Hepatocyte (in vitro differentiated cells): ENCODE results near the gene ZBTB5. TPM values are rescaled to one million over a fixed set of nuclear protein-coding genes. Genes with fewer than 3 reads are reported as not detected.

Experiments used
- DNase-seq: peaks from one replicate; pipeline ENCODE4 v3.0.0-alpha.2; 2016; ENCODE audit warnings: low spot score
- H2AFZ ChIP-seq: fragments of 200-600 bp; sonication (generic); 2 replicates; pipeline ENCODE4 v1.6.0; 2016; ENCODE audit warnings: antibody characterized with exemption, mild to moderate bottlenecking
- H3K27ac ChIP-seq: fragments of 200-600 bp; sonication (generic); 2 replicates; pipeline ENCODE4 v1.5.1; 2016; ENCODE audit warnings: mild to moderate bottlenecking
- H3K27me3 ChIP-seq: fragments of 200-600 bp; sonication (generic); 2 replicates; pipeline ENCODE4 v1.6.1; 2016
- H3K36me3 ChIP-seq: fragments of 200-600 bp; sonication (generic); replicated peaks from 2 replicates; pipeline ENCODE4 v1.5.1; 2016; ENCODE audit warnings: low read depth; ENCODE audit not compliant: insufficient read depth
- H3K4me1 ChIP-seq: fragments of 200-600 bp; sonication (generic); 2 replicates; pipeline ENCODE4 v1.5.1; 2016; ENCODE audit warnings: mild to moderate bottlenecking, moderate library complexity; ENCODE audit not compliant: insufficient read depth
- H3K4me2 ChIP-seq: fragments of 200-600 bp; sonication (generic); 2 replicates; pipeline ENCODE4 v1.6.0; 2016
- H3K4me3 ChIP-seq: fragments of 200-600 bp; sonication (generic); 2 replicates; pipeline ENCODE4 v1.5.1; 2016; ENCODE audit warnings: mild to moderate bottlenecking
- H3K79me2 ChIP-seq: fragments of 200-600 bp; sonication (generic); 2 replicates; pipeline ENCODE4 v1.6.0; 2017; ENCODE audit warnings: mild to moderate bottlenecking
- H3K9me2 ChIP-seq: fragments of 200-600 bp; sonication (generic); replicated peaks from 2 replicates; pipeline ENCODE4 v1.6.0; 2017; ENCODE audit warnings: mild to moderate bottlenecking; ENCODE audit not compliant: insufficient read depth
- H3K9me3 ChIP-seq: fragments of 200-600 bp; sonication (generic); 2 replicates; pipeline ENCODE4 v1.5.1; 2016; ENCODE audit warnings: low read depth, mild to moderate bottlenecking
- H4K20me1 ChIP-seq: fragments of 200-600 bp; sonication (generic); 2 replicates; pipeline ENCODE4 v1.6.0; 2016; ENCODE audit warnings: mild to moderate bottlenecking; ENCODE audit not compliant: insufficient read depth, poor library complexity, severe bottlenecking
- CTCF ChIP-seq: fragments of 200-600 bp; sonication (generic); IDR thresholded peaks from 2 replicates; pipeline ENCODE4 v1.5.1; 2016; ENCODE audit warnings: antibody characterized with exemption, mild to moderate bottlenecking; ENCODE audit not compliant: poor library complexity
- EZH2 ChIP-seq: fragments of 200-600 bp; sonication (generic); IDR thresholded peaks from 2 replicates; pipeline ENCODE4 v1.6.1; 2016; ENCODE audit warnings: antibody characterized with exemption, mild to moderate bottlenecking, borderline replicate concordance
- EZH2phosphoT487 ChIP-seq: fragments of 200-600 bp; sonication (generic); IDR thresholded peaks from one replicate; pipeline ENCODE4 v1.6.1; 2018; ENCODE audit warnings: antibody characterized with exemption, mild to moderate bottlenecking, low read depth, moderate library complexity; ENCODE audit not compliant: unreplicated experiment, severe bottlenecking
- WGBS: methylation state at CpG from one replicate; pipeline ENCODE4 v1.1.6; 2016; ENCODE audit warnings: low lambda C conversion rate; ENCODE audit errors: missing lambda C conversion rate; 5-methylcytosine and 5-hydroxymethylcytosine counted together
- polyA plus RNA-seq: library from polyadenylated mRNA; unstranded; fragments of >200 nt; fragmentation: Nextera tagmentation; extraction: Ambion mirVana; gene quantifications from 2 replicates; pipeline ENCODE4 v1.2.1, GENCODE V29; 2016
- total RNA-seq: library from RNA; depleted of rRNA; stranded (reverse); fragments of >200 nt; gene quantifications from 2 replicates; pipeline ENCODE4 v1.2.3, GENCODE V29; 2014

The ZBTB5 gene
- total and polyA plus RNA-seq, 2 experiments from 2014 or later, result 3.8 to 21.8 TPM

GRCh38 chr9:37412431-37413151 lies 52.7 kb downstream of the ZBTB5 start:
- Histone ChIP-seq H3K9me3 (no peaks in the 10 kb centered on the region), H3K27me3 (no peaks in the 10 kb centered on the region), H3K36me3 (no peaks in the 10 kb centered on the region), H4K20me1 (no peaks in the 10 kb centered on the region), H3K9me2 (no peaks in the 10 kb centered on the region), H3K4me2 (no peak overlapping the region), H2AFZ (no peak overlapping the region), H3K4me1 (peaks cover 11% of the 10 kb centered on the region), H3K27ac (no peak overlapping the region), H3K79me2 (no peaks in the 10 kb centered on the region), H3K4me3 (no peak overlapping the region)
- 67% methylated on average over 17 of the region's 17 CpGs for WGBS
- TF ChIP-seq EZH2phosphoT487, result no peak
- TF ChIP-seq CTCF, result no peak
- TF ChIP-seq EZH2, result no peak
- no peak for DNase-seq

GRCh38 chr9:37410969-37411785 lies 54.1 kb downstream of the ZBTB5 start:
- WGBS, result 88% methylated on average over 12 of the region's 13 CpGs
- Histone ChIP-seq H3K9me3 (no peaks in the 10 kb centered on the region), H3K79me2 (no peaks in the 10 kb centered on the region), H2AFZ (no peak overlapping the region), H3K27ac (no peak overlapping the region), H3K36me3 (no peaks in the 10 kb centered on the region), H3K4me3 (no peak overlapping the region), H3K4me2 (no peak overlapping the region), H3K27me3 (no peaks in the 10 kb centered on the region), H3K9me2 (no peaks in the 10 kb centered on the region), H3K4me1 (peaks cover 11% of the 10 kb centered on the region), H4K20me1 (no peaks in the 10 kb centered on the region)
- TF ChIP-seq CTCF, result peak; percentile 21
- no peak for TF ChIP-seq EZH2
- no peak for TF ChIP-seq EZH2phosphoT487
- no peak for DNase-seq

- Histone ChIP-seq H3K9me2 (no peaks in the 10 kb centered on the region), H3K4me3 (no peak overlapping the region), H3K79me2 (no peaks in the 10 kb centered on the region), H3K4me2 (no peak overlapping the region), H3K4me1 (peaks cover 11% of the 10 kb centered on the region), H4K20me1 (no peaks in the 10 kb centered on the region), H3K27me3 (no peaks in the 10 kb centered on the region), H3K9me3 (no peaks in the 10 kb centered on the region), H2AFZ (no peak overlapping the region), H3K36me3 (no peaks in the 10 kb centered on the region), H3K27ac (no peak overlapping the region)
- TF ChIP-seq EZH2phosphoT487, result no peak
- TF ChIP-seq EZH2, result no peak
- no peak for TF ChIP-seq CTCF
- 95% methylated on average over 8 of the region's 9 CpGs for WGBS
- DNase-seq, result no peak
Observed at GRCh38 chr9:37410354-37410861, 54.8 kb downstream of the ZBTB5 start.
